H1 (cell line): ENCODE results near the gene HLA-DOB. TPM values are rescaled to one million over a fixed set of nuclear protein-coding genes. Genes with fewer than 3 reads are reported as not detected.
A peak's percentile ranks its signal among the peaks of the same experiment; 100 is the strongest.

Source experiments
- CTCF ChIA-PET: fragments of 300-600 bp; sonication (Branson Sonifier 250); formaldehyde crosslinking; loops from one replicate; lab custom pipeline; 2021; ENCODE audit not compliant: partially characterized antibody; lab: Charles Lee
- POLR2A ChIA-PET: fragments of 300-600 bp; sonication (Branson Sonifier 250); formaldehyde crosslinking; loops from one replicate; lab custom pipeline; 2021; ENCODE audit warnings: inconsistent platforms; ENCODE audit not compliant: partially characterized antibody; lab: Charles Lee
- DNase-seq, 2 experiments: peaks; one replicate each; pipeline versions ENCODE4 v3.0.0 to v3.0.0-alpha.2; 2010 to 2022; ENCODE audit warnings: low spot score in 2 of 2, low read depth in 1 of 2, mixed read lengths in 1 of 2
- FAIRE-seq: peaks from 2 replicates; lab custom pipeline; 2011; peaks lifted over from hg19 to GRCh38; lab: Jason Lieb, UNC
- H2AFZ ChIP-seq: 2 replicates; pipeline ENCODE4 v1.8.1; 2012; ENCODE audit warnings: low read length, inconsistent platforms
- H2AK5ac ChIP-seq: 2 replicates; pipeline ENCODE4 v1.6.1; 2013; ENCODE audit warnings: low read depth, low read length
- H2BK120ac ChIP-seq: replicated peaks from 2 replicates; pipeline ENCODE3; 2013; ENCODE audit warnings: low read depth, low read length, inconsistent platforms
- H2BK12ac ChIP-seq: 2 replicates; pipeline ENCODE4 v1.6.1; 2013; ENCODE audit warnings: low read depth, low read length
- H2BK15ac ChIP-seq: 2 replicates; pipeline ENCODE4 v1.6.1; 2013; ENCODE audit warnings: low read length
- H2BK20ac ChIP-seq: 2 replicates; pipeline ENCODE4 v1.6.1; 2013; ENCODE audit warnings: low read length
- H2BK5ac ChIP-seq: 2 replicates; pipeline ENCODE4 v1.6.1; 2013; ENCODE audit warnings: low read depth, low read length
- H3K14ac ChIP-seq: 2 replicates; pipeline ENCODE4 v1.6.1; 2013; ENCODE audit warnings: inconsistent platforms; ENCODE audit not compliant: insufficient read length
- H3K18ac ChIP-seq: 2 replicates; pipeline ENCODE4 v1.6.1; 2013; ENCODE audit warnings: low read length; ENCODE audit errors: extremely low read depth
- H3K23ac ChIP-seq: 2 replicates; pipeline ENCODE4 v1.6.1; 2013; ENCODE audit warnings: inconsistent platforms; ENCODE audit not compliant: insufficient read length
- H3K23me2 ChIP-seq: 2 replicates; pipeline ENCODE4 v1.6.1; 2013; ENCODE audit warnings: low read depth, low read length
- H3K27ac ChIP-seq: 2 replicates; pipeline ENCODE4 v1.6.1; 2011; ENCODE audit warnings: low read depth, low read length, inconsistent platforms
- H3K27me3 ChIP-seq, 4 experiments: replicated peaks in 1 of 4; 1 replicate in 1 of 4; 2 replicates in 3 of 4; pipeline versions ENCODE4 v1.6.1 to v1.8.1; 2011 to 2013; ENCODE audit warnings: low read length in 3 of 4, mild to moderate bottlenecking in 3 of 4, inconsistent platforms in 2 of 4, mixed read lengths in 2 of 4, moderate library complexity in 1 of 4; ENCODE audit not compliant: control insufficient read depth in 3 of 4, insufficient read depth in 3 of 4; ENCODE audit errors: extremely low read depth in 1 of 4
- H3K36me3 ChIP-seq, 4 experiments: 2 replicates each; pipeline versions ENCODE4 v1.6.1 to v1.8.1; 2011 to 2013; ENCODE audit warnings: mild to moderate bottlenecking in 4 of 4, low read length in 3 of 4, moderate library complexity in 2 of 4, control low read depth in 1 of 4, inconsistent platforms in 1 of 4; ENCODE audit not compliant: insufficient read depth in 4 of 4, control insufficient read depth in 2 of 4
- H3K4ac ChIP-seq: replicated peaks from 2 replicates; pipeline ENCODE3; 2013; ENCODE audit warnings: low read length, low read depth, mixed read lengths, inconsistent platforms; ENCODE audit not compliant: insufficient read length
- H3K4me1 ChIP-seq, 4 experiments: replicated peaks in 1 of 4; 1 replicate in 1 of 4; 2 replicates in 3 of 4; pipeline versions ENCODE4 v1.6.1 to v1.8.1; 2011 to 2013; ENCODE audit warnings: low read length in 3 of 4, inconsistent platforms in 2 of 4, mixed read lengths in 1 of 4; ENCODE audit not compliant: insufficient read depth in 4 of 4, control insufficient read depth in 3 of 4
- H3K4me2 ChIP-seq, 2 experiments: 2 replicates each; pipeline versions ENCODE4 v1.6.1 to v1.8.1; 2011 to 2013; ENCODE audit warnings: low read depth in 2 of 2, low read length in 2 of 2, control low read depth in 1 of 2, inconsistent platforms in 1 of 2, mild to moderate bottlenecking in 1 of 2; ENCODE audit not compliant: insufficient read depth in 1 of 2
- H3K4me3 ChIP-seq, 4 experiments: fragments of 200-600, 300-600 bp in 1 of 4; sonication (generic), shearing (Covaris generic), sonication (Bioruptor Twin) in 1 of 4; 2 replicates each; pipeline versions ENCODE4 v1.5.1 to v1.8.1; 2011 to 2016; ENCODE audit warnings: low read length in 4 of 4, low read depth in 3 of 4, control low read depth in 2 of 4, inconsistent platforms in 2 of 4, mild to moderate bottlenecking in 2 of 4, mixed read lengths in 1 of 4, moderate library complexity in 1 of 4; ENCODE audit not compliant: insufficient read depth in 2 of 4; ENCODE audit errors: extremely low read depth in 1 of 4
- H3K56ac ChIP-seq: replicated peaks from 2 replicates; pipeline ENCODE3; 2013; ENCODE audit warnings: low read depth, mild to moderate bottlenecking, mixed read lengths, low read length, inconsistent platforms; ENCODE audit not compliant: insufficient read length
- H3K79me1 ChIP-seq: 2 replicates; pipeline ENCODE4 v1.6.1; 2013; ENCODE audit warnings: low read depth, low read length, control low read depth
- H3K79me2 ChIP-seq, 2 experiments: 2 replicates each; pipeline versions ENCODE4 v1.6.1 to v1.8.1; 2012 to 2013; ENCODE audit warnings: low read length in 2 of 2, mild to moderate bottlenecking in 2 of 2, inconsistent platforms in 1 of 2; ENCODE audit not compliant: insufficient read depth in 2 of 2, control insufficient read depth in 1 of 2
- H3K9ac ChIP-seq, 4 experiments: replicated peaks in 1 of 4; 1 replicate in 1 of 4; 2 replicates in 3 of 4; pipeline versions ENCODE4 v1.6.1 to v1.8.1; 2011 to 2013; ENCODE audit warnings: low read depth in 3 of 4, low read length in 3 of 4, control low read depth in 2 of 4, mild to moderate bottlenecking in 2 of 4, moderate library complexity in 2 of 4, inconsistent platforms in 1 of 4; ENCODE audit errors: extremely low read depth in 1 of 4
- H3K9me3 ChIP-seq, 2 experiments: 2 replicates each; pipeline versions ENCODE4 v1.6.1 to v1.8.1; 2012 to 2013; ENCODE audit warnings: mild to moderate bottlenecking in 2 of 2, moderate library complexity in 2 of 2, control low read depth in 1 of 2, inconsistent platforms in 1 of 2, low read depth in 1 of 2, low read length in 1 of 2, mixed read lengths in 1 of 2; ENCODE audit not compliant: insufficient read depth in 2 of 2
- H4K20me1 ChIP-seq, 2 experiments: replicated peaks in 1 of 2; 2 replicates each; pipeline versions ENCODE3 to v1.8.1; 2011 to 2013; ENCODE audit warnings: inconsistent platforms in 2 of 2, low read length in 2 of 2, mild to moderate bottlenecking in 1 of 2; ENCODE audit not compliant: insufficient read depth in 2 of 2, control insufficient read depth in 1 of 2
- H4K5ac ChIP-seq: 2 replicates; pipeline ENCODE4 v1.6.1; 2013; ENCODE audit warnings: low read length, low read depth, mixed read lengths, inconsistent platforms; ENCODE audit not compliant: insufficient read length
- H4K8ac ChIP-seq: 2 replicates; pipeline ENCODE4 v1.8.0; 2013; ENCODE audit warnings: mild to moderate bottlenecking, moderate library complexity, low read length, inconsistent platforms; ENCODE audit not compliant: insufficient read depth; ENCODE audit errors: extremely low read depth
- H4K91ac ChIP-seq: replicated peaks from 2 replicates; pipeline ENCODE3; 2013; ENCODE audit warnings: low read length, mixed read lengths, inconsistent platforms; ENCODE audit not compliant: insufficient read length
- BACH1 ChIP-seq: IDR thresholded peaks from 2 replicates; pipeline ENCODE4 v1.6.1; 2012; ENCODE audit warnings: low read length, improper control_type of control experiment
- CBX5 ChIP-seq: fragments of 300-800, 300-1000 bp; sonication (generic); IDR thresholded peaks from 2 replicates; pipeline ENCODE4 v1.7.1; 2016; ENCODE audit warnings: antibody characterized with exemption, low read length, low read depth
- E2F6 ChIP-seq: IDR thresholded peaks from 2 replicates; pipeline ENCODE4 v1.6.1; 2012; ENCODE audit warnings: inconsistent platforms
- EP300 ChIP-seq, 2 experiments: IDR thresholded peaks; 1 replicate in 1 of 2; 2 replicates in 1 of 2; pipeline ENCODE4 v1.6.1; 2011 to 2012; ENCODE audit warnings: low read depth in 2 of 2, low read length in 2 of 2, mild to moderate bottlenecking in 2 of 2, borderline replicate concordance in 1 of 2, inconsistent platforms in 1 of 2, moderate library complexity in 1 of 2
- EZH2 ChIP-seq: fragments of 200-600 bp; sonication (generic); IDR thresholded peaks from 2 replicates; pipeline ENCODE4 v1.7.1; 2012; ENCODE audit warnings: low read depth, mild to moderate bottlenecking, moderate library complexity, low read length, inconsistent platforms; ENCODE audit not compliant: severe bottlenecking
- RBBP5 ChIP-seq: IDR thresholded peaks from 2 replicates; pipeline ENCODE4 v1.7.1; 2012; ENCODE audit warnings: low read depth, mild to moderate bottlenecking, inconsistent platforms, low read length, moderate library complexity, borderline replicate concordance
- SP1 ChIP-seq: IDR thresholded peaks from 2 replicates; pipeline ENCODE4 v1.6.1; 2011; ENCODE audit warnings: low read depth, low read length
- SRF ChIP-seq: IDR thresholded peaks from 2 replicates; pipeline ENCODE4 v1.6.1; 2011; ENCODE audit warnings: mild to moderate bottlenecking, low read depth, low read length, moderate library complexity
- SUZ12 ChIP-seq: fragments of 200-600 bp; sonication (generic); IDR thresholded peaks from 2 replicates; pipeline ENCODE4 v1.6.1; 2012; ENCODE audit warnings: mild to moderate bottlenecking, inconsistent platforms, low read length, moderate library complexity, mixed read lengths
- WGBS, 2 experiments: shearing (Covaris generic) in 1 of 2; methylation state at CpG; one replicate each; pipeline versions ENCODE4 v1.1.6 to v1.1.7; 2013 to 2015; ENCODE audit warnings: low lambda C conversion rate in 2 of 2, mixed read lengths in 2 of 2, inconsistent platforms in 1 of 2, low coverage in 1 of 2, missing lambda C conversion rate in 1 of 2; ENCODE audit not compliant: insufficient replicate concordance in 2 of 2, insufficient coverage in 1 of 2, insufficient read length in 1 of 2; ENCODE audit errors: extremely low coverage in 1 of 2, missing lambda C conversion rate in 1 of 2; 5-methylcytosine and 5-hydroxymethylcytosine counted together
- polyA plus RNA-seq, 7 experiments: library from polyadenylated mRNA; depleted of rRNA in 3 of 7; stranded (reverse) in 5 of 7; unstranded in 2 of 7; fragments of >200 nt in 5 of 7; fragments of 200-250 nt in 2 of 7; gene quantifications; 1 replicate in 5 of 7; 2 replicates in 1 of 7; 4 replicates in 1 of 7; pipeline versions ENCODE4 v1.2.1 to v1.2.3, GENCODE V29; 2011 to 2013; ENCODE audit warnings: missing spikeins in 2 of 7, mixed read lengths in 2 of 7
- total RNA-seq: library from RNA; stranded (reverse); fragmentation: NEBNext Ultra II Directional; extraction: Animal tissue kit (Norgen Biotek cat#: 25700); gene quantifications from 2 replicates; pipeline ENCODE4 v1.2.1, GENCODE V29; 2021
- TF ChIP-seq, protein P1 (sequence below), 3 experiments: IDR thresholded peaks; 1 replicate in 2 of 3; 2 replicates in 1 of 3; pipeline versions ENCODE4 v1.5.1 to v1.6.1; 2011; ENCODE audit warnings: low read length in 3 of 3, mild to moderate bottlenecking in 3 of 3, inconsistent platforms in 2 of 3, low read depth in 1 of 3, moderate library complexity in 1 of 3; ENCODE audit not compliant: insufficient read depth in 1 of 3; ENCODE audit errors: control extremely low read depth in 1 of 3

The HLA-DOB gene
- total and polyA plus RNA-seq, 2 of the 8 experiments (the other 6 are each of a cell fraction or from before 2014, with no cell fraction given): 0.35 TPM; not detected in 1

- CTCF ChIA-PET: interaction anchor here (0.6 to 11.2 kb wide), 4 partner anchors 10 to 97 kb away, joined by 3 to 402 read pairs (median 25); partner anchors contain the start of genes PSMB9 and TAP1
- H2BK20ac ChIP-seq: no peak overlapping the region
- H3K23ac ChIP-seq: no peak overlapping the region
- H3K79me1 ChIP-seq: no peaks in the 10 kb centered on the region
- FAIRE-seq (no peak), DNase-seq (no peak)
- H2AFZ ChIP-seq: no peak overlapping the region
- H3K14ac ChIP-seq: no peak overlapping the region
- no peak overlapping the region for H3K27ac ChIP-seq
- H3K4me1 ChIP-seq: peaks cover 0 to 7% (median 4%) of the 10 kb centered on the region in 4 experiments; a peak in 5 of 7 replicates
- H4K5ac ChIP-seq: no peak overlapping the region
- POLR2A ChIA-PET: interaction anchor here (2.2 kb wide), 1 partner anchor 9 kb away, joined by 21 read pairs; no protein-coding TSS in a partner anchor
- no peaks in the 10 kb centered on the region for H3K79me2 ChIP-seq
- no peak overlapping the region for H4K91ac ChIP-seq
- no peaks in the 10 kb centered on the region; a peak in 2 of 8 replicates for H3K36me3 ChIP-seq
- no peak overlapping the region for H3K18ac ChIP-seq
- no peaks in the 10 kb centered on the region; a peak in 1 of 7 replicates for H3K27me3 ChIP-seq
- 0 out of 8 replicates have a peak overlapping the region, but pooled peaks of 1 of the 4 experiments have one; percentile 81 for H3K4me3 ChIP-seq
- H4K8ac ChIP-seq: no peak overlapping the region
- no peak overlapping the region for H2AK5ac ChIP-seq
- no peak overlapping the region for H3K4ac ChIP-seq
- H3K4me2 ChIP-seq: peak overlapping the region in 1 of 2 experiments; percentile 59; a peak in 1 of 4 replicates
- H3K9me3 ChIP-seq: no peaks in the 10 kb centered on the region
- peaks cover 3% of the 10 kb centered on the region for H3K23me2 ChIP-seq
- H4K20me1 ChIP-seq: peaks cover 0 to 1% of the 10 kb centered on the region in 2 experiments
- no peak overlapping the region for H2BK5ac ChIP-seq
- H2BK15ac ChIP-seq: no peak overlapping the region
- H3K9ac ChIP-seq: no peak overlapping the region
- 72% methylated on average over 2 of the region's 2 CpGs; no CpG with 5 or more reads in 1 of the 2 experiments for WGBS, 2 experiments
- H3K56ac ChIP-seq: no peak overlapping the region
- H2BK12ac ChIP-seq: no peak overlapping the region
- no peak overlapping the region for H2BK120ac ChIP-seq
- TF ChIP-seq SP1 (no peak), RBBP5 (no peak), EZH2 (no peak), BACH1 (no peak), CBX5 (no peak), SRF (no peak), E2F6 (no peak), EP300 (IDR thresholded peaks at IDR 0.05; ENCODE audit: borderline replicate concordance in 1 of 2, low read depth in 2 of 2, low read length in 2 of 2) (no peak), SUZ12 (no peak)
- TF ChIP-seq, protein P1, sequence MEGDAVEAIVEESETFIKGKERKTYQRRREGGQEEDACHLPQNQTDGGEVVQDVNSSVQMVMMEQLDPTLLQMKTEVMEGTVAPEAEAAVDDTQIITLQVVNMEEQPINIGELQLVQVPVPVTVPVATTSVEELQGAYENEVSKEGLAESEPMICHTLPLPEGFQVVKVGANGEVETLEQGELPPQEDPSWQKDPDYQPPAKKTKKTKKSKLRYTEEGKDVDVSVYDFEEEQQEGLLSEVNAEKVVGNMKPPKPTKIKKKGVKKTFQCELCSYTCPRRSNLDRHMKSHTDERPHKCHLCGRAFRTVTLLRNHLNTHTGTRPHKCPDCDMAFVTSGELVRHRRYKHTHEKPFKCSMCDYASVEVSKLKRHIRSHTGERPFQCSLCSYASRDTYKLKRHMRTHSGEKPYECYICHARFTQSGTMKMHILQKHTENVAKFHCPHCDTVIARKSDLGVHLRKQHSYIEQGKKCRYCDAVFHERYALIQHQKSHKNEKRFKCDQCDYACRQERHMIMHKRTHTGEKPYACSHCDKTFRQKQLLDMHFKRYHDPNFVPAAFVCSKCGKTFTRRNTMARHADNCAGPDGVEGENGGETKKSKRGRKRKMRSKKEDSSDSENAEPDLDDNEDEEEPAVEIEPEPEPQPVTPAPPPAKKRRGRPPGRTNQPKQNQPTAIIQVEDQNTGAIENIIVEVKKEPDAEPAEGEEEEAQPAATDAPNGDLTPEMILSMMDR (IDR thresholded peaks at IDR 0.05; ENCODE audit: control extremely low read depth in 1 of 3, insufficient read depth in 1 of 3, low read depth in 1 of 3, low read length in 3 of 3): no peak
Measured at GRCh38 chr6:32836873-32837272, 20.1 kb upstream of the HLA-DOB start.
